HepG2 (cell line): ENCODE data around the gene KPNA3.

Experiments
- BRCA1 ChIP-seq: sonication (generic); formaldehyde crosslinking; IDR thresholded peaks from 2 replicates; pipeline ENCODE4 v1.4.0; 2020; ENCODE audit warnings: missing genetic modification reagents
- CTCF ChIP-seq: sonication (generic); formaldehyde crosslinking; IDR thresholded peaks from 2 replicates; pipeline ENCODE4 v1.5.0; 2020; ENCODE audit warnings: mild to moderate bottlenecking, missing genetic modification reagents, moderate library complexity
- JUNB ChIP-seq: sonication (generic); formaldehyde crosslinking; IDR thresholded peaks from 2 replicates; pipeline ENCODE4 v1.8.0; 2022; ENCODE audit warnings: missing genetic modification reagents, mild to moderate bottlenecking, borderline replicate concordance
- MAFG ChIP-seq: sonication (generic); formaldehyde crosslinking; IDR thresholded peaks from 2 replicates; pipeline ENCODE4 v1.5.1; 2020; ENCODE audit warnings: mild to moderate bottlenecking, missing genetic modification reagents
- MAX ChIP-seq: IDR thresholded peaks from 2 replicates; pipeline ENCODE4 v1.6.1; 2012; ENCODE audit warnings: inconsistent platforms
- MEF2D ChIP-seq: sonication (generic); formaldehyde crosslinking; IDR thresholded peaks from 2 replicates; pipeline ENCODE4 v1.5.1; 2020; ENCODE audit warnings: mild to moderate bottlenecking, missing genetic modification reagents
- MXI1 ChIP-seq: IDR thresholded peaks from 3 replicates; pipeline ENCODE4 v1.6.1; 2012; ENCODE audit warnings: low read depth, low read length, inconsistent platforms, borderline replicate concordance
- POLR2A ChIP-seq, 2 experiments: IDR thresholded peaks; 2 replicates each; pipeline ENCODE4 v1.6.1; 2011; ENCODE audit warnings: low read depth in 2 of 2, low read length in 2 of 2, mild to moderate bottlenecking in 1 of 2, moderate library complexity in 1 of 2; ENCODE audit not compliant: insufficient read depth in 1 of 2
- SRSF1 ChIP-seq: fragments of 200-400 bp; formaldehyde crosslinking; optimal IDR thresholded peaks from 2 replicates; pipeline ENCODE3; 2017; ENCODE audit warnings: mild to moderate bottlenecking, low read depth, low read length, moderate library complexity
- TEF ChIP-seq: sonication (generic); formaldehyde crosslinking; IDR thresholded peaks from 2 replicates; pipeline ENCODE4 v1.5.0; 2020; ENCODE audit warnings: missing genetic modification reagents
- ZBTB34 ChIP-seq: sonication (generic); formaldehyde crosslinking; IDR thresholded peaks from 2 replicates; pipeline ENCODE4 v1.8.0; 2022; ENCODE audit warnings: mild to moderate bottlenecking, missing genetic modification reagents
- ZNF33A ChIP-seq: sonication (generic); formaldehyde crosslinking; IDR thresholded peaks from 2 replicates; pipeline ENCODE4 v1.5.1; 2020; ENCODE audit warnings: missing genetic modification reagents, mild to moderate bottlenecking, moderate library complexity, borderline replicate concordance
- ZNF580 ChIP-seq: IDR thresholded peaks from 2 replicates; pipeline ENCODE4 v1.6.1; 2016; ENCODE audit warnings: low read depth, borderline replicate concordance
- ZNF598 ChIP-seq: sonication (generic); formaldehyde crosslinking; IDR thresholded peaks from 2 replicates; pipeline ENCODE4 v1.5.1; 2020; ENCODE audit warnings: mild to moderate bottlenecking, missing genetic modification reagents, borderline replicate concordance

GRCh38 chr13:49693191-49693733 is 99.2 kb downstream of the KPNA3 start:
- TF ChIP-seq POLR2A (IDR thresholded peaks at IDR 0.05; ENCODE audit: insufficient read depth in 1 of 2, low read depth in 2 of 2, low read length in 2 of 2) (no peak), SRSF1 (no peak), MAFG (CRISPR knock-in tag) (no peak), CTCF (CRISPR knock-in tag) (no peak), MAX (no peak), TEF (CRISPR knock-in tag) (no peak), JUNB (CRISPR knock-in tag) (no peak), ZNF580 (CRISPR knock-in tag) (no peak), BRCA1 (no peak), ZNF33A (CRISPR knock-in tag) (no peak), MEF2D (CRISPR knock-in tag) (no peak), ZNF598 (CRISPR knock-in tag) (no peak), MXI1 (no peak), ZBTB34 (no peak)
